Liver (tissue), 9 donors: ENCODE results near the gene TPRX1. TPM values are rescaled to one million over a fixed set of nuclear protein-coding genes. Genes with fewer than 3 reads are reported as not detected.

Source experiments
- DNase-seq: peaks from one replicate; pipeline ENCODE4 v3.0.0-alpha.2; 2017; ENCODE audit warnings: low spot score
- H3K27ac ChIP-seq, 2 donors: one replicate each; pipeline ENCODE4 v1.7.0; 2013; ENCODE audit warnings: inconsistent platforms in 2 of 2, low read length in 2 of 2, control low read depth in 1 of 2, low read depth in 1 of 2, mild to moderate bottlenecking in 1 of 2
- H3K27me3 ChIP-seq, 4 donors: one replicate each; pipeline versions ENCODE4 v1.6.1 to v1.7.0; 2013; ENCODE audit warnings: low read length in 3 of 4, inconsistent platforms in 1 of 4, mild to moderate bottlenecking in 1 of 4, moderate library complexity in 1 of 4; ENCODE audit not compliant: control insufficient read depth in 4 of 4, insufficient read depth in 4 of 4
- H3K36me3 ChIP-seq, 4 donors: one replicate each; pipeline versions ENCODE4 v1.6.1 to v1.7.0; 2013; ENCODE audit warnings: low read length in 3 of 4, mild to moderate bottlenecking in 3 of 4, low read depth in 1 of 4, moderate library complexity in 1 of 4; ENCODE audit not compliant: control insufficient read depth in 4 of 4, insufficient read depth in 3 of 4
- H3K4me1 ChIP-seq, 4 donors: one replicate each; pipeline versions ENCODE4 v1.6.1 to v1.7.0; 2013; ENCODE audit warnings: low read length in 3 of 4, mild to moderate bottlenecking in 3 of 4, moderate library complexity in 1 of 4; ENCODE audit not compliant: control insufficient read depth in 4 of 4, insufficient read depth in 4 of 4
- H3K4me3 ChIP-seq, 3 donors: one replicate each; pipeline versions ENCODE4 v1.6.1 to v1.7.0; 2013; ENCODE audit warnings: low read length in 3 of 3, control low read depth in 1 of 3, low read depth in 1 of 3, mild to moderate bottlenecking in 1 of 3
- H3K9ac ChIP-seq, 2 donors: one replicate each; pipeline ENCODE4 v1.7.0; 2013; ENCODE audit warnings: low read length in 2 of 2, mild to moderate bottlenecking in 2 of 2, moderate library complexity in 2 of 2, control low read depth in 1 of 2, low read depth in 1 of 2
- H3K9me3 ChIP-seq, 4 donors: one replicate each; pipeline versions ENCODE4 v1.6.1 to v1.7.0; 2013; ENCODE audit warnings: low read length in 3 of 4; ENCODE audit not compliant: control insufficient read depth in 4 of 4
- ATF3 ChIP-seq: IDR thresholded peaks from 2 replicates; pipeline ENCODE4 v1.6.1; 2016; ENCODE audit warnings: antibody characterized with exemption
- CTCF ChIP-seq: fragments of 150-350 bp; IDR thresholded peaks from 2 replicates; pipeline ENCODE4 v1.5.1; 2017; ENCODE audit warnings: improper control_type of control experiment, low read depth, low read length; ENCODE audit not compliant: missing input control
- EGR1 ChIP-seq, 2 donors: IDR thresholded peaks; 2 replicates each; pipeline ENCODE4 v1.6.1; 2016 to 2018; ENCODE audit warnings: antibody characterized with exemption in 2 of 2, low read depth in 2 of 2
- FOXA2 ChIP-seq: IDR thresholded peaks from 2 replicates; pipeline ENCODE4 v1.6.1; 2016; ENCODE audit warnings: antibody characterized with exemption
- GABPA ChIP-seq, 2 donors: IDR thresholded peaks in 1 of 2; conservative IDR thresholded peaks in 1 of 2; 2 replicates each; pipeline ENCODE4 v1.6.1; 2016; ENCODE audit warnings: antibody characterized with exemption in 2 of 2, mild to moderate bottlenecking in 1 of 2, moderate library complexity in 1 of 2
- HNF4A ChIP-seq, 2 donors: conservative IDR thresholded peaks; 2 replicates each; pipeline ENCODE4 v1.6.1; 2016; ENCODE audit warnings: antibody characterized with exemption in 2 of 2, mild to moderate bottlenecking in 2 of 2
- HNF4G ChIP-seq: IDR thresholded peaks from 2 replicates; pipeline ENCODE4 v1.6.1; 2016; ENCODE audit warnings: antibody characterized with exemption
- JUND ChIP-seq, 2 donors: IDR thresholded peaks; 2 replicates each; pipeline ENCODE4 v1.6.1; 2016; ENCODE audit warnings: antibody characterized with exemption in 2 of 2
- MAX ChIP-seq: IDR thresholded peaks from 2 replicates; pipeline ENCODE4 v1.6.1; 2016; ENCODE audit warnings: antibody characterized with exemption
- NR2F2 ChIP-seq: IDR thresholded peaks from 2 replicates; pipeline ENCODE4 v1.6.1; 2016; ENCODE audit warnings: antibody characterized with exemption
- RAD21 ChIP-seq, 2 donors: IDR thresholded peaks; 2 replicates each; pipeline ENCODE4 v1.6.1; 2016; ENCODE audit warnings: antibody characterized with exemption in 2 of 2, mild to moderate bottlenecking in 2 of 2
- REST ChIP-seq: IDR thresholded peaks from 2 replicates; pipeline ENCODE4 v1.6.1; 2016; ENCODE audit warnings: antibody characterized with exemption, mild to moderate bottlenecking
- RXRA ChIP-seq, 2 donors: IDR thresholded peaks; 2 replicates each; pipeline ENCODE4 v1.6.1; 2017 to 2018; ENCODE audit warnings: antibody characterized with exemption in 2 of 2, mild to moderate bottlenecking in 1 of 2
- YY1 ChIP-seq: IDR thresholded peaks from 2 replicates; pipeline ENCODE4 v1.6.1; 2016; ENCODE audit warnings: antibody characterized with exemption, mild to moderate bottlenecking
- ZBTB33 ChIP-seq: IDR thresholded peaks from 2 replicates; pipeline ENCODE4 v1.6.1; 2016; ENCODE audit warnings: antibody characterized with exemption
- WGBS: extraction: QIAGEN DNeasy Blood & Tissue Kit; methylation state at CpG from one replicate; pipeline ENCODE4 v1.1.7; 2013; 5-methylcytosine and 5-hydroxymethylcytosine counted together
- polyA plus RNA-seq, 2 donors: library from polyadenylated mRNA; stranded (reverse) in 1 of 2; unstranded in 1 of 2; fragments of 200-250 nt in 1 of 2; fragments of >200 nt in 1 of 2; fragmentation: Nextera tagmentation in 1 of 2; extraction: Ambion mirVana in 1 of 2; gene quantifications; one replicate each; pipeline versions ENCODE4 v1.2.1 to v1.2.3, GENCODE V29; 2013 to 2015
- total RNA-seq, 2 donors: library from RNA; depleted of rRNA; stranded (reverse); fragments of >200 nt; gene quantifications; one replicate each; pipeline ENCODE4 v1.2.3, GENCODE V29; 2014
- donor health status: healthy.
- donor health status: healthy.
- donor health status: healthy.
- donor health status: healthy.
- donor health status: healthy.

The TPRX1 gene
- total and polyA plus RNA-seq, 4 donors = not detected

- TF ChIP-seq MAX = no peak
Measured at GRCh38 chr19:47781590-47782262, 22.6 kb downstream of the TPRX1 start (continued).

- H3K4me1 ChIP-seq = peaks cover 4 to 11% (median 9%) of the 10 kb centered on the region in 4 donors
- TF ChIP-seq NR2F2 (no peak), REST (no peak), CTCF (no peak), MAX (no peak), HNF4G (no peak), ATF3 (no peak), FOXA2 (no peak), JUND (IDR thresholded peaks at IDR 0.05) (no peak), HNF4A (conservative IDR thresholded peaks at IDR 0.05) (no peak), RXRA (IDR thresholded peaks at IDR 0.05) (no peak), EGR1 (IDR thresholded peaks at IDR 0.05; ENCODE audit: low read depth in 2 of 2) (no peak)
- DNase-seq = no peak
Measured at GRCh38 chr19:47780215-47780551, 24.2 kb downstream of the TPRX1 start.

GRCh38 chr19:47779524-47780214 is 24.7 kb downstream of the TPRX1 start:
- Histone ChIP-seq H3K9ac (peak overlapping the region; percentile 77 to 93), H3K36me3 (peaks cover 0 to 9% (median 2%) of the 10 kb centered on the region in 4 donors), H3K27ac (peak overlapping the region; percentile 83 to 90), H3K27me3 (no peaks in the 10 kb centered on the region), H3K9me3 (no peaks in the 10 kb centered on the region), H3K4me1 (peaks cover 4 to 11% (median 9%) of the 10 kb centered on the region in 4 donors), H3K4me3 (peak overlapping the region in 2 of 3 donors; percentile 84 to 87)
- WGBS = 77% methylated on average over 24 of the region's 24 CpGs
- no peak for DNase-seq
- TF ChIP-seq GABPA (IDR thresholded peaks at IDR 0.05 in 1 of 2, conservative IDR thresholded peaks at IDR 0.05 in 1 of 2) (no peak), RAD21 (IDR thresholded peaks at IDR 0.05) (no peak), ZBTB33 (no peak), YY1 (no peak), HNF4G (no peak), NR2F2 (no peak), JUND (IDR thresholded peaks at IDR 0.05) (no peak), EGR1 (IDR thresholded peaks at IDR 0.05; ENCODE audit: low read depth in 2 of 2) (no peak), REST (no peak), RXRA (IDR thresholded peaks at IDR 0.05) (no peak), ATF3 (no peak), FOXA2 (no peak)

More at GRCh38 chr19:47780215-47780551, 24.2 kb downstream of the TPRX1 start:
- peaks cover 0 to 10% (median 2%) of the 10 kb centered on the region in 4 donors for H3K36me3 ChIP-seq
- 88% methylated on average over 9 of the region's 9 CpGs for WGBS
- H3K9ac ChIP-seq = no peak overlapping the region
- H3K27ac ChIP-seq = no peak overlapping the region
- H3K9me3 ChIP-seq = no peaks in the 10 kb centered on the region
- H3K27me3 ChIP-seq = no peaks in the 10 kb centered on the region
- H3K4me3 ChIP-seq = no peak overlapping the region
